ENCODE data around the gene EIF2S3. TPM values are rescaled to one million over a fixed set of nuclear protein-coding genes. Genes with fewer than 3 reads are reported as not detected.

Gene EIF2S3
- total and polyA plus RNA-seq, 2 of the 8 experiments (the other 6 are each of a cell fraction or from before 2014, with no cell fraction given), result 65.5 to 259 TPM

GRCh38 chrX:24054182-24055042, at the start of gene EIF2S3 (continued):
- TF ChIP-seq CHD7 (IDR thresholded peaks at IDR 0.05; ENCODE audit: insufficient replicate concordance, low read length) (no peak), NRF1 (IDR thresholded peaks at IDR 0.05; ENCODE audit: low read depth, low read length) (no peak), TEAD4 (IDR thresholded peaks at IDR 0.05; ENCODE audit: low read depth, low read length) (no peak), SUZ12 (IDR thresholded peaks at IDR 0.05; ENCODE audit: low read length) (no peak), ASH2L (IDR thresholded peaks at IDR 0.05; ENCODE audit: low read length) (peak; percentile 35), KDM4A (IDR thresholded peaks at IDR 0.05; ENCODE audit: low read depth, low read length, severe bottlenecking) (no peak), FOSL1 (IDR thresholded peaks at IDR 0.05; ENCODE audit: insufficient read depth, low read depth, low read length) (no peak), SAP30 (IDR thresholded peaks at IDR 0.05; ENCODE audit: insufficient read depth, insufficient replicate concordance, low read length) (no peak)
- TF ChIP-seq, protein P1, sequence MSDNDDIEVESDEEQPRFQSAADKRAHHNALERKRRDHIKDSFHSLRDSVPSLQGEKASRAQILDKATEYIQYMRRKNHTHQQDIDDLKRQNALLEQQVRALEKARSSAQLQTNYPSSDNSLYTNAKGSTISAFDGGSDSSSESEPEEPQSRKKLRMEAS (IDR thresholded peaks at IDR 0.05), result peak; percentile 82

Measured in H1 (cell line).